Activated B cell treated with CpG ODN at 0.5 μM for 24 hours (primary cell): ENCODE data around the gene ZNF750. TPM values are rescaled to one million over a fixed set of nuclear protein-coding genes. Genes with fewer than 3 reads are reported as not detected.

Source experiments
- ATAC-seq: fragments of 200-7000 bp; cut with Tn5 transposase; one replicate; pipeline ENCODE4 v1.10.0; 2021; ENCODE audit warnings: low read depth, mild to moderate bottlenecking, moderate library complexity
- CTCF ChIA-PET: fragments of 350-600 bp; sonication (Branson Sonifier 250); formaldehyde crosslinking; loops from one replicate; lab custom pipeline; 2021; ENCODE audit warnings: antibody characterized with exemption; lab: Charles Lee
- POLR2A ChIA-PET: fragments of 350-600 bp; sonication (Branson Sonifier 250); formaldehyde crosslinking; loops from one replicate; lab custom pipeline; 2021; ENCODE audit warnings: antibody characterized with exemption; lab: Charles Lee
- DNase-seq: peaks from one replicate; pipeline ENCODE4 v3.0.0; 2022
- H3K27ac Mint-ChIP-seq: one replicate; pipeline ENCODE4 v1.8.0; 2020; ENCODE audit warnings: mixed read lengths
- H3K27me3 Mint-ChIP-seq: one replicate; pipeline ENCODE4 v1.8.0; 2021; ENCODE audit warnings: mixed read lengths
- H3K36me3 Mint-ChIP-seq: one replicate; pipeline ENCODE4 v1.8.0; 2021; ENCODE audit warnings: low read depth, mixed read lengths
- H3K4me1 Mint-ChIP-seq: one replicate; pipeline ENCODE4 v1.8.0; 2021; ENCODE audit warnings: mixed read lengths
- H3K4me3 Mint-ChIP-seq: one replicate; pipeline ENCODE4 v1.8.0; 2020; ENCODE audit warnings: mild to moderate bottlenecking, mixed read lengths
- H3K9me3 Mint-ChIP-seq: one replicate; pipeline ENCODE4 v1.8.0; 2020; ENCODE audit warnings: mixed read lengths
- CTCF ChIP-seq: fragments of 200-600 bp; IDR thresholded peaks from one replicate; pipeline ENCODE4 v1.8.0; 2022; ENCODE audit warnings: antibody characterized with exemption, mild to moderate bottlenecking
- intact Hi-C: fragments of 100-400 bp; cut with micrococcal nuclease; formaldehyde crosslinking; loops from one replicate; pipeline ENCODE4 v1.15.1; 2024
- total RNA-seq: library from RNA; stranded (reverse); gene quantifications from 2 replicates; pipeline ENCODE4 v1.2.3, GENCODE V29; 2022

ZNF750 gene
- total RNA-seq, 1 donor from 2014 or later, result not detected

- ChIA-PET POLR2A (no interaction called here), CTCF (no interaction called here)
- Mint-ChIP-seq H3K9me3 (peaks cover 5% of the 10 kb centered on the region), H3K27me3 (no peaks in the 10 kb centered on the region), H3K27ac (no peak overlapping the region), H3K4me1 (peaks cover 2% of the 10 kb centered on the region), H3K36me3 (peaks cover 48% of the 10 kb centered on the region), H3K4me3 (no peak overlapping the region)
- no peak for TF ChIP-seq CTCF
- intact Hi-C loops, result no loop called here
- DNase-seq, result no peak
- no peak for ATAC-seq
Measured at GRCh38 chr17:82802075-82802780, 37.6 kb downstream of the ZNF750 start.

- DNase-seq (no peak), ATAC-seq (no peak)
- H3K36me3 Mint-ChIP-seq, result peaks cover 46% of the 10 kb centered on the region
- peak overlapping the region; percentile 46 for H3K27ac Mint-ChIP-seq
- peaks cover 2% of the 10 kb centered on the region for H3K4me1 Mint-ChIP-seq
- no peak for TF ChIP-seq CTCF
- no peak overlapping the region for H3K4me3 Mint-ChIP-seq
- intact Hi-C loops, result no loop called here
- POLR2A ChIA-PET, result no interaction called here
- H3K9me3 Mint-ChIP-seq, result peaks cover 5% of the 10 kb centered on the region
- CTCF ChIA-PET, result no interaction called here
- no peaks in the 10 kb centered on the region for H3K27me3 Mint-ChIP-seq
Measured at GRCh38 chr17:82801377-82801970, 38.3 kb downstream of the ZNF750 start.

- H3K36me3 Mint-ChIP-seq, result peaks cover 43% of the 10 kb centered on the region
- H3K27ac Mint-ChIP-seq, result no peak overlapping the region
- POLR2A ChIA-PET, result no interaction called here
- ATAC-seq, result no peak
- peaks cover 2% of the 10 kb centered on the region for H3K4me1 Mint-ChIP-seq
- no peak for DNase-seq
- CTCF ChIA-PET, result no interaction called here
- no peak overlapping the region for H3K4me3 Mint-ChIP-seq
- peaks cover 5% of the 10 kb centered on the region for H3K9me3 Mint-ChIP-seq
- no peaks in the 10 kb centered on the region for H3K27me3 Mint-ChIP-seq
- no peak for TF ChIP-seq CTCF
- intact Hi-C loops, result no loop called here
Measured at GRCh38 chr17:82800885-82801284, 38.9 kb downstream of the ZNF750 start.

- no peak for TF ChIP-seq CTCF
- no peak for DNase-seq
- H3K4me1 Mint-ChIP-seq, result peaks cover 2% of the 10 kb centered on the region
- intact Hi-C loops, result no loop called here
- H3K36me3 Mint-ChIP-seq, result peaks cover 43% of the 10 kb centered on the region
- peaks cover 5% of the 10 kb centered on the region for H3K9me3 Mint-ChIP-seq
- ATAC-seq, result no peak
- H3K4me3 Mint-ChIP-seq, result no peak overlapping the region
- ChIA-PET POLR2A (no interaction called here), CTCF (no interaction called here)
- no peaks in the 10 kb centered on the region for H3K27me3 Mint-ChIP-seq
- H3K27ac Mint-ChIP-seq, result no peak overlapping the region
Measured at GRCh38 chr17:82799591-82799990, 40.2 kb downstream of the ZNF750 start.

- ChIA-PET CTCF (interaction anchor here (1.1 kb wide), 1 partner anchor 17 kb away, joined by 3 read pairs; no protein-coding TSS in a partner anchor), POLR2A (no interaction called here)
- no peak for TF ChIP-seq CTCF
- no peak overlapping the region for H3K4me3 Mint-ChIP-seq
- peaks cover 5% of the 10 kb centered on the region for H3K9me3 Mint-ChIP-seq
- DNase-seq, result no peak
- H3K36me3 Mint-ChIP-seq, result peaks cover 43% of the 10 kb centered on the region
- no peaks in the 10 kb centered on the region for H3K27me3 Mint-ChIP-seq
- H3K4me1 Mint-ChIP-seq, result peaks cover 2% of the 10 kb centered on the region
- ATAC-seq, result no peak
- no peak overlapping the region for H3K27ac Mint-ChIP-seq
- intact Hi-C loops, result no loop called here
Measured at GRCh38 chr17:82798752-82799151, 41.1 kb downstream of the ZNF750 start.
